ENCODE results near the gene CELF2. TPM values are rescaled to one million over a fixed set of nuclear protein-coding genes. Genes with fewer than 3 reads are reported as not detected.

The CELF2 gene
- total and polyA plus RNA-seq, 2 of the 4 experiments (the other 2 are of a cell fraction): 3.5 to 6.6 TPM

GRCh38 chr10:11275651-11276050 is 258.0 kb downstream of the CELF2 start:
- no peak overlapping the region for H3K14ac ChIP-seq (replicated peaks; ENCODE audit: low read depth, low read length)
- H3K36me3 ChIP-seq (ENCODE audit: control insufficient read depth, insufficient read depth, low read length): no peaks in the 10 kb centered on the region
- H4K8ac ChIP-seq (ENCODE audit: low read depth in 2 of 2, low read length in 2 of 2): no peak overlapping the region
- BruUV-seq (replicated peaks): no TSS peak
- no peaks in the 10 kb centered on the region for H3K4me1 ChIP-seq (ENCODE audit: control insufficient read depth, insufficient read depth, low read length)
- in situ Hi-C loops (cut with MboI; ENCODE audit: low sequenced_read_pairs) (loop anchor here (10.0 kb wide), 2 partner anchors 1671 to 1941 kb away; no protein-coding TSS in a partner anchor), dilution Hi-C loops (cut with HindIII; ENCODE audit: low sequenced_read_pairs, unreplicated experiment) (no loop called here), intact Hi-C loops (cut with micrococcal nuclease) (no loop called here)
- TF ChIP-seq, protein P1, sequence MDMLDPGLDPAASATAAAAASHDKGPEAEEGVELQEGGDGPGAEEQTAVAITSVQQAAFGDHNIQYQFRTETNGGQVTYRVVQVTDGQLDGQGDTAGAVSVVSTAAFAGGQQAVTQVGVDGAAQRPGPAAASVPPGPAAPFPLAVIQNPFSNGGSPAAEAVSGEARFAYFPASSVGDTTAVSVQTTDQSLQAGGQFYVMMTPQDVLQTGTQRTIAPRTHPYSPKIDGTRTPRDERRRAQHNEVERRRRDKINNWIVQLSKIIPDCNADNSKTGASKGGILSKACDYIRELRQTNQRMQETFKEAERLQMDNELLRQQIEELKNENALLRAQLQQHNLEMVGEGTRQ (IDR thresholded peaks at IDR 0.05; ENCODE audit: low read depth, low read length): no peak
- TF ChIP-seq FOS (IDR thresholded peaks at IDR 0.05; ENCODE audit: low read depth, low read length): no peak
- TF ChIP-seq RFX5 (IDR thresholded peaks at IDR 0.05; ENCODE audit: low read depth, low read length): no peak
- no peak for TF ChIP-seq SMC3 (IDR thresholded peaks at IDR 0.05; ENCODE audit: low read depth, low read length)
- TF ChIP-seq MAFK (IDR thresholded peaks at IDR 0.05; ENCODE audit: low read depth, low read length): no peak
- no peak for TF ChIP-seq ELK1 (IDR thresholded peaks at IDR 0.05; ENCODE audit: borderline replicate concordance, low read depth, low read length)
- H2AFZ ChIP-seq (replicated peaks; ENCODE audit: low read length, poor library complexity): no peak overlapping the region
- H3K56ac ChIP-seq (ENCODE audit: extremely low read depth, insufficient read depth, low read length): no peak overlapping the region
- H2BK15ac ChIP-seq (ENCODE audit: low read depth, low read length): no peak overlapping the region
- H4K20me1 ChIP-seq (ENCODE audit: insufficient read depth, low read length): no peaks in the 10 kb centered on the region
- H3K18ac ChIP-seq (ENCODE audit: low read depth, low read length): no peak overlapping the region
- ChIA-PET POLR2A (ENCODE audit: unreplicated experiment) (no interaction called here), CTCF (no interaction called here)
- DNase-seq (no peak), ATAC-seq (ENCODE audit: low read depth) (no peak)
- no peak overlapping the region for H2AK9ac ChIP-seq (replicated peaks; ENCODE audit: low read depth, low read length, poor library complexity)
- no peaks in the 10 kb centered on the region for H3K9me1 ChIP-seq (ENCODE audit: insufficient read depth, low read length)
- no peak overlapping the region for H2AK5ac ChIP-seq (ENCODE audit: low read depth, low read length)
- WGBS, 2 experiments (ENCODE audit: extremely low coverage in 2 of 2, insufficient read length in 1 of 2): 80% methylated on average over 1 of the region's 12 CpGs; no CpG with 5 or more reads in 1 of the 2 experiments
- H3K4me2 ChIP-seq (ENCODE audit: low read depth, low read length): no peak overlapping the region
- no peaks in the 10 kb centered on the region for H3K79me1 ChIP-seq (ENCODE audit: low read depth in 1 of 2, low read length in 2 of 2)
- no peak overlapping the region for H2BK5ac ChIP-seq (ENCODE audit: low read depth, low read length, poor library complexity, severe bottlenecking)
- no peak overlapping the region for H3K9ac ChIP-seq (ENCODE audit: low read depth, low read length)
- H2BK120ac ChIP-seq (ENCODE audit: low read depth, low read length): no peak overlapping the region
- no peak overlapping the region for H3K27ac ChIP-seq (ENCODE audit: insufficient read depth, low read length)
- H3K9me3 ChIP-seq (ENCODE audit: control insufficient read depth, insufficient read depth, low read length): 0 out of 2 replicates have a peak, but pooled peaks cover 2% of the 10 kb centered on the region
- H3K4ac ChIP-seq (ENCODE audit: low read depth, low read length): no peak overlapping the region
- no peaks in the 10 kb centered on the region; the same call in 1 of the 2 replicates for H3K27me3 ChIP-seq (ENCODE audit: control insufficient read depth, insufficient read depth, low read length)
- no peak overlapping the region for H3K4me3 ChIP-seq (ENCODE audit: insufficient read depth, low read depth, low read length)
- no peak overlapping the region for H4K5ac ChIP-seq (ENCODE audit: low read depth, low read length)
- H4K91ac ChIP-seq (ENCODE audit: insufficient read depth, low read depth, low read length): no peak overlapping the region
- H2BK20ac ChIP-seq (ENCODE audit: low read depth, low read length): no peak overlapping the region
- H3K23ac ChIP-seq (ENCODE audit: low read depth, low read length): no peak overlapping the region
